Neutrophil (primary cell): Measurements from ENCODE around the gene RANBP17.
"Not testable (repeated sequence)": the region's sequence is repeated elsewhere in the genome, so short reads cannot be mapped to it uniquely, and the experiment has no call there.

Experiments used
- H3K27ac ChIP-seq: fragments of 200-600 bp; sonication (generic); 2 replicates; pipeline ENCODE4 v1.5.1; 2016; ENCODE audit warnings: mild to moderate bottlenecking, moderate library complexity
- H3K27me3 ChIP-seq: fragments of 200-600 bp; sonication (generic); 2 replicates; pipeline ENCODE4 v1.6.0; 2016; ENCODE audit warnings: mild to moderate bottlenecking
- H3K36me3 ChIP-seq: fragments of 200-600 bp; sonication (generic); 2 replicates; pipeline ENCODE4 v1.5.1; 2017
- H3K4me1 ChIP-seq, 2 experiments: fragments of 200-600 bp in 1 of 2; sonication (generic) in 1 of 2; 1 replicate in 1 of 2; 2 replicates in 1 of 2; pipeline versions ENCODE4 v1.5.1 to v1.6.1; 2013 to 2016; ENCODE audit warnings: low read depth in 1 of 2, low read length in 1 of 2, mild to moderate bottlenecking in 1 of 2, moderate library complexity in 1 of 2; ENCODE audit not compliant: control insufficient read depth in 1 of 2, insufficient read depth in 1 of 2
- H3K4me3 ChIP-seq, 2 experiments: fragments of 200-600 bp in 1 of 2; sonication (generic) in 1 of 2; 1 replicate in 1 of 2; 2 replicates in 1 of 2; pipeline ENCODE4 v1.5.1; 2013 to 2016; ENCODE audit warnings: low read depth in 1 of 2, low read length in 1 of 2, mild to moderate bottlenecking in 1 of 2, moderate library complexity in 1 of 2
- H3K9me3 ChIP-seq: fragments of 200-600 bp; sonication (generic); 2 replicates; pipeline ENCODE4 v1.5.1; 2016
- CTCF ChIP-seq: fragments of 200-600 bp; sonication (generic); IDR thresholded peaks from 2 replicates; pipeline ENCODE4 v1.5.1; 2016; ENCODE audit warnings: antibody characterized with exemption

The RANBP17 gene

GRCh38 chr5:170920196-170920595 is 58.4 kb downstream of the RANBP17 start:
- Histone ChIP-seq H3K4me1 (peaks cover 29 to 30% of the 10 kb centered on the region in 2 experiments), H3K36me3 (no peaks in the 10 kb centered on the region), H3K9me3 (no peaks in the 10 kb centered on the region), H3K27ac (no peak overlapping the region), H3K4me3 (no peak overlapping the region), H3K27me3 (no peaks in the 10 kb centered on the region)
- no peak for TF ChIP-seq CTCF

- H3K27ac ChIP-seq, H3K36me3 ChIP-seq, H3K27me3 ChIP-seq, H3K9me3 ChIP-seq, H3K4me3 ChIP-seq: not testable (repeated sequence)
- peaks cover 35 to 40% of the 10 kb centered on the region in 2 experiments for H3K4me1 ChIP-seq
Measured at GRCh38 chr5:170922331-170922730, 60.5 kb downstream of the RANBP17 start.

- H3K36me3 ChIP-seq = no peaks in the 10 kb centered on the region
- H3K4me3 ChIP-seq = no peak overlapping the region
- no peaks in the 10 kb centered on the region for H3K27me3 ChIP-seq
- H3K9me3 ChIP-seq = no peaks in the 10 kb centered on the region
- no peak overlapping the region for H3K27ac ChIP-seq
- H3K4me1 ChIP-seq = peaks cover 35 to 40% of the 10 kb centered on the region in 2 experiments
- no peak for TF ChIP-seq CTCF
Measured at GRCh38 chr5:170923910-170924620, 62.2 kb downstream of the RANBP17 start.

- H3K27ac ChIP-seq, H3K36me3 ChIP-seq: not testable (repeated sequence)
Measured at GRCh38 chr5:170935534-170936218, 73.9 kb downstream of the RANBP17 start.

GRCh38 chr5:170937072-170937471 is 75.3 kb downstream of the RANBP17 start:
- H3K36me3 ChIP-seq = no peaks in the 10 kb centered on the region
- H3K4me3 ChIP-seq = no peak overlapping the region
- no peak for TF ChIP-seq CTCF
- H3K9me3 ChIP-seq = no peaks in the 10 kb centered on the region
- no peaks in the 10 kb centered on the region for H3K27me3 ChIP-seq
- no peak overlapping the region for H3K27ac ChIP-seq
- no peaks in the 10 kb centered on the region for H3K4me1 ChIP-seq

More at GRCh38 chr5:170935534-170936218, 73.9 kb downstream of the RANBP17 start:
- not testable (repeated sequence) for H3K9me3 ChIP-seq, H3K27me3 ChIP-seq, H3K4me3 ChIP-seq, H3K4me1 ChIP-seq

GRCh38 chr5:170937914-170938313 is 76.1 kb downstream of the RANBP17 start:
- Histone ChIP-seq H3K27ac (no peak overlapping the region), H3K36me3 (no peaks in the 10 kb centered on the region), H3K4me1 (no peaks in the 10 kb centered on the region), H3K4me3 (no peak overlapping the region), H3K27me3 (no peaks in the 10 kb centered on the region), H3K9me3 (no peaks in the 10 kb centered on the region)
- no peak for TF ChIP-seq CTCF
